ENCODE measurements around the gene NUCKS1.

The NUCKS1 gene

DNA sequence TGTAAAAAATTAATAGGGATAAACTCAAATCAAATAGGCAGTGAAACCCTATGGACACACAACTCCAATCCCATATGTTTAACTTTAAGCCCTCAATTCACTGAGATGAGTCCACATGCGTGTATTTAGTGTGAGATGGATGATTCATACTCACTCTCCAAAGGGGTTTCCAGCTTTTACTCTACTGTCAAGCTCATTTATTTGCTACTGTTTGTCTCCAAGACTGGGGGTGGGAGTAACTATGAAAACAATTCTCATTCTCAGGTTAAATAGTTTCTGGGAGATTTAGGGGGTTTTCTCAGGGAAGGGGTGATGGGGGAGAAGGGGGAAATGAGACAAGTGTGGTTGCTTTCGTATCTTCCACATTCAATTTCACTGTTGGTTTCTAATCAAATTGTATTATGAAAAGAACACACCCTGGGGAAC lies 22.6 kb upstream of the NUCKS1 start:
- DNase-seq: no peak

DNA sequence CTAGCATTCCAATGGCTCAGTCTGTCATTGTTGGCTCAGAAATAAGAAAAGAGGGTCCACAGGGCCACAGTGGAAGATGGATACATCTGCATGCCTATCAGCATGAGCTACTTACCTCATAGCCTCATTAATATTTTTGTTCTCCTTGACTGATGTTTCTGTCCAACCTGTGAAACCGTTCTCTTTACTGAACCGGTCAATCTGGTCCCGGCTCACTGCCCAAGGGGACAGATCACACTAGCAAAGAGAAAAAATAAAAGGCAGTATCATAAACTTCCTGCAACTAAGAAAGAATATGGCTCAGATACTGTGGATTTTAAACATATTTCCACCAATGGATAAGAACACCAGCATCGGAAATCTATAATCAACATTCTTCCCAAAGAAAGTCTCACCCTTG lies 20.6 kb upstream of the NUCKS1 start:
- no peak for DNase-seq

DNA sequence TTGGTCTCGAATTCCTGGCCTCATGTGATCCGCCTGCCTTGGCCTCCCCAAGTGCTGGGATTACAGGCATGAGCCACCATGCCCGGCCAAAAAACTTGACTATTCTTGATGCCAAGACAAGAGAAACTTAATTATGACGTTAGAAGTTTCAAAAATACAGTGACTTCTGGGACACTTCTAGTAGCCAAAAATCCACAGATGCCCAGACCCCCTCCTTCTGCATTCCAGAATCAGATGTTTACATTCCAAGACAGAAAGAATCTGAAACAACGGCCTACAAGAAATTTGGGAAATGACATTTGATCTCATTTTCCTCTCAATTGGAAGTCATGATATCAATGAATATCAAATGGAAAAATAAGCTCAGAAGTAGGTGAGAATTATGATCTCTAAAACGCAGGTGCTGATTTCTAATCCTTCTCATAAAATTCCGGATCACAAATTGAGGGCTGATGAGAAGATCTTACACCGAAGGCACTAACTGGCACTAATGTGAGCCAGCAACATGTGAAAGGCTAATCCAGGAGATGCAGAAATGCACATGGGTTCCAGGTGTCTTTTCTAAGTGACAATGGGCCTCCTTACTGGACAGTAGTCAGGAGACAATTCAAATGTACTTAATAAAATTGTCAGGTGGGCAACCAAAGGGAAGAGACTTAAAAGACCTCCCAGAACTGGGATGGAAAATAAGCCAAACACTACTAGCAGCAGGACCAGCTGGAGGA lies 19.8 kb upstream of the NUCKS1 start:
- no peak for DNase-seq

DNA sequence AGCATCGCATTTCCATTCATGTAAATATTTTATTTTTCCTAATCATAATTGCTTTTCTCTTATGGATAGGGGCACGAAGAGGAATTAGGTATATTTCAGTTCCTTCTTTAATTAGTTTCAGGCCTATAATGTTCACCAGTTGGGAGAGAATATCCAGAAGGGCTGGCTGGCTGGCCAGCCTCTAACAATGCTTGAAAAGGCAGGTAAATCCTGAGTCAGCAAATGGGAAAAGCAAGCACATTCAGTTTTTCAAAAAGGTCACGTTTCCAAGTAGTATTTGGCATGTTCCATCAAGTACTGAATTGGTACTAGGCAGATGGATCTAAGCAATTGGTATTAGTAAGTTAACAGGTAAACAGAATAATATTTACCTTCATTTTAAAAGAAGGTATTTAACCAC lies 17.3 kb upstream of the NUCKS1 start:
- DNase-seq: no peak

DNA sequence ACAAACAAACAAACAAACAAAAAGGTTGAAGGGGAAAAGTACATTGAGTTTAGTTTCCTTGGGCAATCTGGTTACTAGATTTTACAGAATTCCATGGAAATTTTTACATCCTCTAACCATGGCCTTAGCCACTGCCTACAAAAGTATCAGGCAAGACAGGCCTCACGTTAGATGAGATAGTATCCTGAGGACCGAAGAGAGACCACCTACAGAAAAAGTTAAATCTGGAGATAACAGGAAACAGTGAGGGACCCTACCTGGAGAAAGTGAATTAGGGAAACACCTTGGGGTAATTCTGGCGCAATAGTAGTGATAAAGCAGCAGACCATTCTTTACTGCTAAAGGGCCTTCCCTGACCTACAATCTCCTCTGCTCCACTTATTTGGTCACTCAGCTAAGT lies 16.6 kb upstream of the NUCKS1 start:
- no peak for DNase-seq

DNA sequence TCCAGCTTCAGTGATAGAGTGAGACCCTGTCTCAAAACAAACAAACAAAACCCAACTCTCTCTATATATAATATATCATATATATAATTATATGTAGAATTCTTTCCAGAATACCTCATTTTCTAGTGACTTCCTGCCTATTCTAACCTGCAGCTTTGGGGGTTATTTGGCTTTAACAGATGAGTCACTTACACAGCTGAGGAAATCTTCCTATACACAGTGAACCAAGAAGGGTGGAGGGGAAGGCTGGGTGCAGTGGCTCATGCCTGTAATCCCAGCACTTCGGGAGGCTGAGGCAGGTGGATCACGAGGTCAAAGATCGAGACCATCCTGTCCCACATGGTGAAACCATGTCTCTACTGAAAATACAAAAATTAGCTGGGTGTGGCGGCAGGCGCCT lies 16.1 kb upstream of the NUCKS1 start:
- DNase-seq: no peak

DNA sequence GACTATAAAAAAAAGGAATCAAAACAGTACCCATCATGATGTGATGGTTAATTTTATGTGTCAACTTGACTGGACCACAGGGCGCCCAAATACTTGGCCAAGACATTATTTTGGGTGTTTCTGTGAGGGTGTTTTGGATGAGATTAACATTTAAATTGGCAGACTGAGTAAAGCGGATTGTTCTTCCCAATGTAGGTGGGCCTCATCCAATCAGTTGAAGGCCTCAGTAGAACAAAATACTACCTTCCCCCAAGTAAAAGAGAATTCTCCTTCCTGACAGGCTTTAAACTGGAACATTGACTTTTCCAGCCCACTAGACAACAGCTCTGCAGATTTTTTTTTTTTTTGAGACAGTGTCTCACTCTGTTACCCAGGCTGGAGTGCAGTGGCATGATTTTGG lies 14.6 kb upstream of the NUCKS1 start:
- no peak for DNase-seq

DNA sequence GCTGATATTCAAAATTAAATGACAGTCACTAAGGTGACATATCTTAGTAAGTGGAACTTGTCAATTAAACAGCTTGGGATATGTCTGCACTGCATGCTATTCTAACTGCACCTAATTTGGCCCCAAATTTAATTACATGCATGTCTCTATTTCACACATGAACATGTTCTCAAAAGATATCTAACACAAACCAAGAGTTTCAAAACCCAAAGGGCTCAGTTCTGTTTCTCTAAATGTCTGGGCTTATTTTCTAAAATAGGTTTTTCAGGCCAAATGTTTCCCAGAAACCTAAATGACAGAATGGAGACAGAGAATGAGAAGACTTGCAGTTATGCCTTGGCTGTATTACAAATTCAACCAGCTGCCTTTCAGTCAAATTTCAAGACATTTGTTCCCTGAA lies 14.0 kb upstream of the NUCKS1 start:
- DNase-seq: no peak

DNA sequence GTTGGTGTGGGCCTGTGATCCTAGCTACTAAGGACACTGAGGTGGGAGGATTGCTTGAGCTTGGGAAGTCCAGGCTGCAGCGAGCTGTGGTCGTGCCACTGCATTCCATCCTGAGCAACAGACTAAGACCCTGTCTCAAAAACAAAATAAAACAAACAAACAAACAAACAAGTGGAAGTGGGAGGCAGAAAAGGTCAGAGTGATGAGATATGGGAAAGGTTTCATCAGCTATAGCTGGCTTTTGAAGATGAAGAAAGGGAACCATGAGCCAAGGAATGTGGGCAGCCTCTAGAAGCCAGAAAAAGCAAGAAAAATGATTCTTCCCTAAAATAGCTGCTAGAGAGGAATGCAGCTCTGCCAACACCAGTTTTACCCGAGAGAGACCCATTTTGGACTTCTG lies 10.6 kb upstream of the NUCKS1 start:
- DNase-seq: no peak

DNA sequence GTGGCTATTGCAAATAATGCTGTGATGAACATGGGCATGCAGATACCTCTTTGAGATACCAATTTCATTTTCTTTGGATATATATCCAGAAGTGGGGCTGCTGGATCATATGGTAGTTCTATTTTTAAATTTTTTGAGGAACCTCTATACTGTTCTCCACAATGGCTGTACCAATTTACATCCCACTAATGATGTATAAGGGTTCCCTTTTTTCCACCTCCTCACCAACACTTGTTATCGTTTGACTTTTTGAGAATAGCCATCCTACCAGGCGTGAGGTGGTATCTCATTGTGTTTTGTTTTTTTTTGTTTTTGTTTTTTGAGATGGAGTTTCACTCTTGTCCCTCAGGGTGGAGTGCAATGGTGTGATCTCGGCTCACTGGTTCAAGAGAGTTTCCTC lies 6.6 kb upstream of the NUCKS1 start:
- no peak for DNase-seq

DNA sequence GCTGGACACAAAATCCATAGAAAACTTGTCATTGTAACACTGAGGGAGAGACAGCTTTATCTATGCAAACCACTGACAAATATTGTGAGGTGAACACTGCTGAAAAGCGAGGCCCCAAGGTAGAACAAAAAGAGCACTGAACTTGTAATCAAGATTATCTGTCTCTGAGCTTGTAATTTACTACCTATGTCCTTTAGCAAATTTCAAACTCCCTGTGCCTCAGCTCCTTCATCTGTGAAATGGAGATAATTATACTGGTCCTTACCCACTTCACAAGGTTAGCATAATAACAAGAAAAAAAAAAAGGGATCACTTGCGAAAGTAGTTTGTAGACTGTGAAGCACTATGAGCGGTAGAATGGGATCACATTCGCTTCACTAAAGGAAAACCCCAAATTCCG lies 4.9 kb upstream of the NUCKS1 start:
- DNase-seq: no peak

DNA sequence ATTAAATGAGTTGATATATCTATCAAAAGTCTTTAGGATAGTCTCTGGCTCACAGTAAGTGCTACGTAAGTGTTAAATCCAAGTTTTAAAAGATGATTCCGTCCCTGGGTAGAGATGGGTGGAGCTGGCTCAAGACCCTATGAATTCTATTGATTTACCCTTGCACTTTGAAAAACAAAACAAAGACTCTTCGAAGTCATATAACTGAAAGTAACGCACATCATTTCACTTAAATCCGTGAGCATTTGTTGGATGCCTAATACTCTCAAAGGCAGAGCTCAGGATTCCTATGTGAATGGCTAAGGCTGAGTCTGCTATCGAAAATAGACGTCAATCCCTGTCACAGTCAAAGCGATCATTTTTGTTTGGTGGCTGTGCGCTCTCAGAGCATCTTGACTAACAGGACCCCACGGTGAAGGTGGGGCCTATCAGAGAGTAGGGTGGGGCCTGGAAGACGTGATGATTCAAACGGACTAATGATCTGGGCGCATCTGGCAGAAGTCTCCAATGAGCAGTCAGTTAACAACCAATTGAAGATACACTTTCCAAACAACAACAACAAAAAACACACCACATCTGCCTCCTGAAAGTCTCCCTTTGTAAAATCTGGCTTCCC lies 1.2 kb upstream of the NUCKS1 start:
- no peak for DNase-seq

DNA sequence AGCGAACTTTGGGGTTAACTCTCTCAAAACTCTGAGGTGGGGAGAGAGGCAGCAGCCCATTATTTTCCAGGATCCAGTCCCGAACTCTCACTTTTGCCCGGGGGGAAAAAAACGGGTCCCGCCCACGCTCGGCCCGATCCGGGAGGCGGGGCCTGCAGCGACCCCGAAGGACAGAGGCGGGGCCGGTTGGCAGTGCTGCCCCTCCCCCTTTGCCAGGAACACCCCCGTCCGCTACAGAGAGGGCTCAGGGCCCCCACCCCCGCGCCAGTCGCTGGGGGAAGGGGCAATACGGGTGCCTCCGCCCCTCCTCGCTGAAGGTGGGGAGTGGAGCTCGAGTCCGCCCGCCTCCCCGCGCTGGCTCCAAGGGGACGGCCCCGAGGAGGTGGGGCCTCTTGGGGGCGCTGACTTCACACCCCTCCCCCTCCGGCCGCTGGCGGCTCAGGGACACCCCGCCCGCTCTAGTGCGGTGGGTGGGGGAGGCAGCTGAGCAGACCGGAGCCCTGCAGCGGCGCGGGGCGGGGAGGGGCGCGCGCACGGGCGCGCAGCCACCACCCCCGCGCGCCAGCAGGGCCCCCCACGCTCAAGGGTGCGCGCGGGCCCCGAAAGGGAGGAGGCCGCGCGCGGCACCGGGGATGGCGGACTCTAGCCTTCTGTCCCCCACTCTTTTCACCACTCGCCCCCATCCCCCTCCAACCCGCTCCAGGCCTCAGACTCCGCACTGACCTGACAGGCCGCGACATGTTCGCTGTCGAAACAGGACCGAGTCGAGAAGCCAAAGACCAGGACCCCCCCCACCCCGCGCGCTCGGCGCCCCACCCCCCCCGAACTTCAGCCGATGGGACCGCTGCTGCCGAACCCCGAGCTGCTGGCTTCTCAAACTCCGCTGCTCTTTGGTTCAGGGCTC lies 496 bp downstream of the NUCKS1 start:
- DNase-seq: peak; percentile 57 to 99 (median 90)

DNA sequence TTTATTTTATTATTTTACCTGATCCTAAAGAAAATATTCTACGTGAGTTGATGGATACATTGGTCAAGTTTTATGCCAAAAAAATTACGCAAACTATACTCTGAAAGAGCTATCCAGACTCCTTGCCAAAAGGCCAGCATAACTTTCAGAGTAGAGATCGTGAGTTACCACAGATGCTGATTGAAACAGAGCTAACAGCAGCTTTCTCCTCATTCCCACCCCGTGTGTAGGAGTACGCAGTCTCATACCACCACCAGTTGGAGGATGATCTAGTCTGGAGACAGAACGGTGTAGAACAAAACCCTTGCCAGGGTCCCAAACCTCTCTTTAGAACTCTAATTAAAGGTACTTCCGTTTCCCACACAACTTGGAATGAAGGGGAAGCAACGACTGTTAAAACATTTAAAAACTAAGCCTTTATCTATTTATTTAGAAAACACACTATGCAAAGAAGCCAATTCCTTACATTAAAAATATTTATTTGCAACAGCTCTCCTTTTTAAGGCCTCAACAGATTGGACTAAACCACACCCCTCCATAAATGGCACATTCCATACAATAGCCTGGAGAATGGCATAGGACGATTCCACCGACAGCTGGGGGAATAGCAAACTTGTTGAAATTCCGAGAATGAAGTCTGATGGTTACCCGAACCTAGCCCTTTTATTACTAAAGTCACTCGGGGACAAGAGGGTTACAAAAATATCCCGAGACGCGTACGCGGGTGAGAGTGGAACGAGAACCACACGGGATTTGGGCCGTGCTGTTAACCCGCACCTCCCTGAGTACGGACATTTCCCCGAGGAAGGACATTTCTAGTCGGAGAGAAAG lies 1.4 kb downstream of the NUCKS1 start:
- peak in 6 of 51 donors; percentile 6 to 77 (median 52) for DNase-seq

DNA sequence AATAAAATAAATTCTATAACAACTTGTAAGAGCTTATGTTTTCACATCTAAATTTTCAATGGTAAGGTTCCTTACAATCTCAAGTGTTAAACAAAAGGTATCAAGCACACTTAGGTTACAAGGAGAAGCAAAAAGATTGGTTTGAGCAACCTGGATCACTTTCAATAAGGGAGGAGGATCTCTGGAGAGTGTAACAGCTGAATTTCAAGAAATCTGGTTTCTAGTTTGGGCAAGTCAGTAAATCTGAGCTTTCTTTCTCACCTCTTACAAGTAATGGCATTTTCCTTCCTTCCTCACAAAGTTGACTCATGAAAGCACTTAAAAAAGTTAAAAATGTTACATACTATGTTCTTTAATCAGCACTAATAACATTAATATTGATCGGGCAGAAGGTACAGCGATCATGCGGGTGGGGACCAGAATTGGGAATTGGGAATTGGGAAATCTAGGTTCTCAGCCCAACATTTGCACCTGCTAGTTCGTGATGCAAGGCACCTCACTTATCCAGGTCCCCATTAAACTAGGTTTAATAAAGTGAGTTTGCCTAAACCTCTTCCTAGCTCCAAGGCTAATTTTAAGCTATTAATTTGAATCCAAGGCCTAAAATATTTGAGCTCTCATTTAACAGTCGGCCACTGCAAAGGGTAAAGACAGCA lies 3.1 kb downstream of the NUCKS1 start:
- no peak for DNase-seq

DNA sequence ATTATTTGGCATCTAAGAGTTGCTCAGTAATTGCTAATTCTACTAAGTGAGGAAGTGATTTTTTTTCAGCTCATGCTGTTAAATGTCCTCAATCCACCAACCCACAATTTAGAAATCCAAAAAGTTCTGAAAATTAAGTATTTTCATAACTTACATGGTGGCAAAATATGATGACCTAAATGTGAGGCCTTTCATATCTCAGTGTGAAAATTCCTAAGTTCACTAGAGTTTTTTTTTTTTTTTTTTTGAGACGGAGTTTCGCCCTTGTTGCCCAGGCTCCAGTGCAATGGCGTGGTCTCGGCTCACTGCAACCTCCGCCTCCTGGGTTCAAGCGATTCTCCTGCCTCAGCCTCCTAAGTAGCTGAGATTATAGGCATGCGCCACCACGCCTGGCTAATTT lies 5.6 kb downstream of the NUCKS1 start:
- DNase-seq: no peak

DNA sequence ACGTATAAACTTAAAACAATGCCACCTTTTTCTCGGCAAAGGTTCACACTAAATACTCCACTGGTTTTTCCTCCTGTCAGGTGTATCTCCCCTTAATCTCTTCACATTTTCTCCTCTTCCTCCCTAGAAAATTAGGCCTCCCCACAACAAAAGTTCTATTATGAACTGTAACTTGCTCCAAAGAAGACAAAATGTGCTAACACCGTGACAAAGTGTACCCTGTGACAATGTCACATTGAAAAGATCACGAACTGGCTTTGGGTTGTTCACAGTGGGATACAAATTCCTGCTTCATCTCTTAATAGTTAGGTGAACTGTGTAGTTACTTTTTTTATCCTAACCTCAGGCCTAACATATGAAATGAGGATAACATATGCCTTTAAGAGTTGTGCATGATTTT lies 6.0 kb downstream of the NUCKS1 start:
- no peak for DNase-seq

DNA sequence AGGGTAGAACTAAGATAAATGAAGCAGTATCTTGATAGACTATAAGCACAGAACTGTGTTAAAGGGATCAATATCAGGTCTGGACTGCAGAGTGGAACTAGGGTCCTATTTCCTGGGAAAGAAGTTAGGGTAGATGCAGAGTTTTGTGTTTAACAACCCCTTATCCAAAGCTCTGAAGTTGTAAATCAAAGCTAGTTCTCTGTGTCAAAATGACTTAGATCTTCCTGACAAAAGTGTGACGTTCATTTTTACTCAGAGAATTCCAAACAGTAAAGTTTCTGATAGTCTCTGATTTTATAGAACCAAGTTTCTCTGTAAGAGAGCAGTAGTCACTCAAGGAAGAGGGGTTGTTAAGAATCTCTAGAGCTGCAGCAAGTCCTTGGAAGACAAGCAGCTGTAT lies 8.3 kb downstream of the NUCKS1 start:
- DNase-seq: no peak

DNA sequence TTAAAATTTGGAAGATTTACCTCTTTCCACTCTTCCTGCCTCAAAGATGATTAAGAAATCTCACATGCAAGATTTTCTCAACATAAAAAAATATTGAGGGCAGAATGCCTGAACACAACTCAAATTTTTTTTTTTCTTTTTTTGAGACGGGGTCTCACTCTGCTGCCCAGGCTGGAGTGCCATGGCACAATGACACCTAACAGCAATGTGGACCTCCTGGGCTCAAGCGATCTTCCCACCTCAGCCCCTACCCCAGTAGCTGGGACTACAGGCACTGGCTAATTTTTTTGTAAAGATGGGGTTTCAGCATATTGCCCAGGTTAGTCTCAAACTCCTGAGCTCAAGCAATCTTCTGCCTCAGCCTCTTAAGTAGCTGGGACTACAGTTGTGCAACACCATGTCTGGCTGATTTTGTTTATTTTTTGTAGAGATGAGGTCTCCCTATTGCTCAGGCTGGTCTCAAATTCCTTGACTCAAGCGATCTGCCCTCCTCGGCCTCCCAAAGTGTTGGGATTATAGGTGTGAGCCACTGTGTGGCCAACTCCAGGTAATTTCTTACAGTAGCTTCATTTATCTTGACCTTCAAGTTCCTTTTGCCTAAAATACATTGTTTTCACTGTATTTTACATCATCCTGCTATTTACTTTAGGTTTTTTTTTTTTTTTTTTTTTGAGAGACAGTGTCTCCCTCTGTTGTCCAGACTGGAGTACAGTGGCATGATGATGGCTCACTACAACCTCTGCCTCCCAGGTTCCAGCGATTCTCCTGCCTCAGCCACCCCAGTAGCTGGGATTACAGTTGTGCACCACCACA lies 10.4 kb downstream of the NUCKS1 start:
- DNase-seq: no peak

DNA sequence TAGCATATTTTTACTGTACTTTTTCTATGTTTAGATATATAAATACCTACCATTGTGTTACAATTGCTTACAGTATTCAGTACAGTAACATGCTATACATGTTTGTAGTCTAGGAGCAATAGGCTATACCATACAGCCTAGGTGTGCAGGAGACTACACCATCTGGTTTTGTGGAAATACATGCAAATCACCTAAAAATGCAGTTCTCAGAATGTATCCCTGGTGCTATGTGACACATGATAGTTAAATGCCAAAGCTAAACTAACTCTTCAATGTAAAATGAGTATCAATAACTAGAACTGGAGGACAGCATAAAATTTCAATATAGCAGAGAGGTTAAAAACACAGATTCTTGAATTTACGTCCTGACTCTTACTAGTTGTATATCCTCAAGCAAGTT lies 14.8 kb downstream of the NUCKS1 start:
- DNase-seq: no peak

Data from hypothalamus (tissue), 51 donors.